22Rv1 (cell line): ENCODE data around the gene TMEM164.

Experiments used
- H3K27ac ChIP-seq: fragments of 450-650 bp; 2 replicates; pipeline ENCODE4 v1.5.1; 2017
- CTCF ChIP-seq: fragments of 450-650 bp; IDR thresholded peaks from 2 replicates; pipeline ENCODE4 v1.5.1; 2017; ENCODE audit warnings: mild to moderate bottlenecking
- ZFX ChIP-seq: fragments of 450-650 bp; IDR thresholded peaks from 2 replicates; pipeline ENCODE4 v1.6.1; 2017; ENCODE audit warnings: antibody characterized with exemption, borderline replicate concordance

Gene TMEM164

DNA sequence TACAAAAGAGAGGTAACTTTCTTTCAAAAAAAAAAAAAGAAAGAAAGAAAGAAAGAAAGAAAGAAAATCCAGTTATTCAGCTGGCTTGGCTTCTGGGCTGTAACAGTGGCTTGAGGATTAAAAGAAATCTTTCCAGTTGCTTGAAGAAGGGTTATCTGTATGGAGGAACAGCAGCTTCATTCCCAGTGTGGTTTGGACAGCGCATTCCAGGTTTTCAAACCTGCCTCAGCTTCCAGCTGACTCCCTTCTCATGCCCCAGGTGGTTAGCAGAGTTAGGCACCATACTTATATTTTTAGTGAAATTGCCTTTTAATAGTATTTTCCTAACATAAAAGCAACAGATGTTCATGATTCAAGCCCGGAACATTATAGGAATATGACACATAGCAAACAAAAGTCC lies 48.6 kb downstream of the TMEM164 start:
- H3K27ac ChIP-seq, result no peak overlapping the region
- TF ChIP-seq ZFX (no peak), CTCF (no peak)

DNA sequence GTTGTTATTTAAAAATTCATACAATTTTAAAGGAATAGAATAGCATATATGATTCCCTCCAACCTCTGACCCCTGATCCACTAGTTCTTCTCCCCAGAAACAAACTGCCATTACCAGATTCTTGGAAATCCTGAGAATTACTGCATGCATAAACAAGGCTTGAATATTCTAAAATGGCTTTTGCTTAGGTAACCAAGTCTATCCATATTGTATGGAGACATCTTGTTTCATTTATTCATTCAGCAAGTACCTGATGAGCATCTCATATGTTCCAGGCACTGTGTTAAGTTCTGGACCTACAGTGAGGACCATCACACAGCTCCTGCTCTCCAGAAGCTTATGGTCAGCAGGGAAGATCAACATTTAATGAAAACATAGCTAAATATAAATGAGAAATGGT lies 49.4 kb downstream of the TMEM164 start:
- TF ChIP-seq ZFX (no peak), CTCF (no peak)
- H3K27ac ChIP-seq, result no peak overlapping the region

- H3K27ac ChIP-seq, result no peak overlapping the region
- TF ChIP-seq ZFX (no peak), CTCF (no peak)
Measured at GRCh38 chrX:110053453-110053852, 50.5 kb downstream of the TMEM164 start.

DNA sequence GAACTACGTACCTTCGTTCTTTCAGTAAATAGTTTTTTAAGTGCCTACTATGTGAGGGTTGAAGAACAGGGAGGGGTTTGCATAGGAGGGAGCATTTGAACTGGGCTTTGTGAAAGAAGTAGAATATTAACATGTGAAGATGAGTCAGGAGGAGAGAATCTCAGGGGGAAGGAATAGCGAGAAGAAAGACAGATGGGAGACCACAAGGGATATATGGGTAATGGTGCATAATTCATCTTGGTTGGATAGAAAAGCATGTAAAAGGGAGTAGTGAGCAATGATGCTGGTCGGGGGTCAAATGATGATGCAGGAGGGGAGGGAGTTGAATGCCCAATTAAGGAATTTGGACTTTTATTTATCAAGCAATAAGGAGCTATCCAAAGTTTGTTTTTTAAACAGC lies 52.7 kb downstream of the TMEM164 start:
- H3K27ac ChIP-seq, result no peak overlapping the region
- TF ChIP-seq CTCF (no peak), ZFX (no peak)

GRCh38 chrX:110056419-110056818 lies 53.5 kb downstream of the TMEM164 start:
- TF ChIP-seq ZFX (no peak), CTCF (no peak)

DNA sequence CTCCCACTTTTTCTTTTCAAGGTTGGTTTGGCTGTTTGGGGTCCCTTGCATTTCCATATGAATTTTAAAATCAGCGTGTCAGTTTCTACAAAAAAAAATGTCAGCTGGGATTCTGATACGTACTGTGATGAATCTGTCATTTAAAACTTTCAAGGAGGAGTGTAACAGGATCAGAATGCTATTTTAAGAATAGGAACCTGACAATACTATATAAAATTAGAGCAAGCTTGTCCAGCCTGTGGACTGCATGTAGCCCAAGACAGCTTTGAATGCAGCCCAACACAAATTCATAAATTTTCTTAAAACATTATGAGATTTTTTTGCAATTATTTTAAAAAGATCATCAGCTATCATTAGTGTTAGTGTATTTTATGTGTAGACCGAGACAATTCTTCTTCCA lies 56.5 kb downstream of the TMEM164 start:
- TF ChIP-seq ZFX, result no peak
- no peak overlapping the region for H3K27ac ChIP-seq

More at GRCh38 chrX:110056419-110056818, 53.5 kb downstream of the TMEM164 start:
- H3K27ac ChIP-seq, result no peak overlapping the region

DNA sequence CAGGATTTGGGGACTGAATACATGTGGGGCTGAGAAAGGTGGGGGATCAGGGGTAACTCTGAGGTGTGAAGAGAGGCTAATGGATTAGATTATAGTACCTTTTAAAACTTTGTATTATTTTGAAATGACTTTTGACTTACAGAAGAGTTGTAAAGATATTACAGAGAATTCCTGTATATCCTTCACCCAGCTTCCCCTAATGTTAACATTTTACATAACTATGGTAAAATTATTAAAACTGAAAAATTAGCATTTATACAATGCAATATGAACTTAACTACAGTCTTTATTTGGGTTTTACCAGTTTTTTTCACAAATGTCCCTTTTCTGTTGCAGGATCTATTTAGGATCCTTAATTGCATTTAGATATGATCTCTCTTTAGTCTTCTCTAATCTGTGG lies 57.4 kb downstream of the TMEM164 start:
- no peak for TF ChIP-seq CTCF
- TF ChIP-seq ZFX, result no peak
- no peak overlapping the region for H3K27ac ChIP-seq

DNA sequence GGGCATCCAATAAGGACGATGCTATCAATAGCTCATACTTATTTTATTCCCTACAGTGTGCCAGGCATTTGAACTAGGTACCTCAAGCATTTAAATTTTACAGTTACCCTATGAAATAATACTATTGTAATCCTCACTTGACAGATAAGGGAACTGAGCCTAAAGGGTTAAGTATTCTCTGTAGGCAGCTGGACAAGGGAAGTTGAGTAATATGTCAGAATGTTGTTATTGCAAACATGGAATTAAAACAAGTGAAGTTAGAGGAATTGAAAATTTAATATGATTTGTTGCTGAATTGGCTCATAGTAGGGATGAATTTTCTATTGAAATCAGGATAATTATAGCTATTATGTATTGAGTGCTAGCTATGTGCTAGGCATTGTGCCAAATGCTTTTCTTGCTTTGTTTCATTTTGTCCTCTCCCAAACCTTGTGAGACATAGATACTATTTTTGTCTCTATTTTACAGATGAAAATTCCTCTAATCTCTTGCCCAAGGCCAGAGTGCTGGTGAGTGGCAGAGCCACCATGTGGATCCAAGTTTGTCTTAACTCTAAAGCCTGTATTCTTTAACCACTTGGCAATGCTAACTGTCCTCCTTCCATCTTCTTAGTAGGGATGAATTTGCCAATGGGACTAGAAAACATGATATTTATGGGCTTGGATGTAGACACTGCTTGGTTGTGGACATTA lies 58.1 kb downstream of the TMEM164 start:
- TF ChIP-seq ZFX (no peak), CTCF (no peak)
- H3K27ac ChIP-seq, result no peak overlapping the region
